SK-N-MC (cell line): ENCODE results near the gene STKLD1.

Source experiments
- EZH2 ChIP-seq: fragments of 200-600 bp; sonication (generic); IDR thresholded peaks from one replicate; pipeline ENCODE4 v1.6.1; 2017; ENCODE audit warnings: antibody characterized with exemption
- FOXP2 ChIP-seq: optimal IDR thresholded peaks from 2 replicates; pipeline ENCODE3; 2011; ENCODE audit warnings: mild to moderate bottlenecking, moderate library complexity; ENCODE audit not compliant: insufficient read depth; ENCODE audit errors: extremely low read length, control extremely low read depth
- POLR2AphosphoS5 ChIP-seq: IDR thresholded peaks from 2 replicates; pipeline ENCODE4 v1.6.1; 2012; ENCODE audit warnings: mild to moderate bottlenecking, low read depth, low read length, borderline replicate concordance

DNA sequence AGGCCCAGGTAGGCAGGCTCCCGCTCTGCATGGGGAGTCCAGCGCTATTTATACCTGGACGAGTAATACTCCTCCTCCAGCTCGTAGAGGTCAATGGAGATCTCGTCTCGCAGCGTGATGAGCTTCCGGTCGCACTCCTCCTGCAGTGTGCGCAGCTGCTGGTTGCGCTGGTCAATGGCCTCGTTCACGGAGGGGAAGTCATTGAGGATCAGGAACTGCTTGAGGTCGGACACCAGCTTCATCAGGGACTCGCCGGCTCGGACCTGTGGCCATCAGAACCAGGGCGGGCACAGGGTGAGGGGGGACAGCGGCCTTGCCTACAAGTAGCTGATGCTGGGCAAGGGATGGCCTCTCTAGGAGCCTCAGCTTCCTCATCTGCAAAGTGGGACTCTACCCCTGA, 32.1 kb upstream of the STKLD1 start:
- TF ChIP-seq POLR2AphosphoS5 (no peak), EZH2 (no peak), FOXP2 (no peak)
